ENCODE data around the gene MTREX.

The MTREX gene

GRCh38 chr5:55385846-55386245 lies 78.1 kb downstream of the MTREX start:
- DNase-seq = no peak

DNA sequence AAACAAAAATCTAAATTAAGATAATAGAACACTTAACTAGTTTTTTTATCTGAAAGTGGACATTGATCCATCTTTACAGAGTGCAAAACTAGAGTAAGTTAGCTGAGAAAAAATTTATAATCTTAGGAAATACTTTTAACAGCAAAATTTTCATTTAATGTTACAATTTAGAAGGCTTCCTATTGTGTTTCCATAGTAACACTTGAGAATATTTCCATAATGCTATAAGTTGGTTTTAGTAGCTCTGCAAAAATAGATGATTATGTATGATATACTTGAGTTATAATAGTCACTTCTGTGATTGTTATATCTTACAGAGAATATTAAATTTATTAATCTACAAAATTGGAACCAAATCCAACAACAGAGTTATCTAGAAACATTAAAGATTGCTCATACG lies 78.6 kb downstream of the MTREX start:
- DNase-seq = no peak

GRCh38 chr5:55387865-55388264 lies 80.1 kb downstream of the MTREX start:
- DNase-seq = no peak

- DNase-seq = no peak
Measured at GRCh38 chr5:55391707-55392106, 83.9 kb downstream of the MTREX start.

DNA sequence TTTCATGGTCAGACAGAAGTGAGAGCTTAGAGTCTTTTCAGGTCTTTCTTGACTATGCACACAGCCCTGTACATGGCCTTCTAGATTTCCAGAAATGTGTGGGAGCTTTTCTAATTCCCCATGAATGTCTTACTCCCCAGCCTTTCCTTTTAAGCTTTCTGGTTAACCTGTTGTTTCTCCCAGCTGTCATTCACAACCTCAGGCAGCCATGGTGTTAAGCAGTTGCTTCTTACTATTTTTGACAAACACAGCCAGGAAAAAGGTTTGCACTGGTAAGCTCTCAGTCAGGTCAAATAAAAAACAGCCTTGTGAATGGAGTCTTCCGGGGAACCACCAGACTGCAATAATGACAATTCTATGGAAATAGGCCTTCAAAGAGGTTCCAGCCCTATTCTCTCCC lies 84.9 kb downstream of the MTREX start:
- DNase-seq = no peak

GRCh38 chr5:55393501-55394175 lies 85.8 kb downstream of the MTREX start:
- DNase-seq = no peak

GRCh38 chr5:55402199-55402598 lies 94.4 kb downstream of the MTREX start:
- DNase-seq = no peak

DNA sequence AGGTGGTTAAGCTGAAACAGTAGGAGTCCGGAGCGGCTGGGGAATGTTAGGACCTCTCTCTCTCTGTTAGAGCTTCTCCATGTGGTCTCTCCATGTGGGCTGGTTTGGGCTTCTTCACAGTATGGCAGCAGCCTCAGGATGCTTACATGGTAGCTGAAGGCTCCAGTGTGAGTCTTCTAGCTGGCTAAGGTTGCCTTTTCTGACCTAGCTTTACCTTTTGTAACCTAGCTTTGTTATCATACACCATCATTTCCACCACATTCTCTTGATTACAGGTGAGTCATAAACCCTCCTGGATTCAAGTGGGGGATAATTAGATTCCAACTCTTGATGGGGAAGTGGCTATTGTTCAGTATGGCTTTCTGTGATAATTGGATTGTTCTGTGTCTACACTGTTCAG lies 98.5 kb downstream of the MTREX start:
- no peak for DNase-seq

DNA sequence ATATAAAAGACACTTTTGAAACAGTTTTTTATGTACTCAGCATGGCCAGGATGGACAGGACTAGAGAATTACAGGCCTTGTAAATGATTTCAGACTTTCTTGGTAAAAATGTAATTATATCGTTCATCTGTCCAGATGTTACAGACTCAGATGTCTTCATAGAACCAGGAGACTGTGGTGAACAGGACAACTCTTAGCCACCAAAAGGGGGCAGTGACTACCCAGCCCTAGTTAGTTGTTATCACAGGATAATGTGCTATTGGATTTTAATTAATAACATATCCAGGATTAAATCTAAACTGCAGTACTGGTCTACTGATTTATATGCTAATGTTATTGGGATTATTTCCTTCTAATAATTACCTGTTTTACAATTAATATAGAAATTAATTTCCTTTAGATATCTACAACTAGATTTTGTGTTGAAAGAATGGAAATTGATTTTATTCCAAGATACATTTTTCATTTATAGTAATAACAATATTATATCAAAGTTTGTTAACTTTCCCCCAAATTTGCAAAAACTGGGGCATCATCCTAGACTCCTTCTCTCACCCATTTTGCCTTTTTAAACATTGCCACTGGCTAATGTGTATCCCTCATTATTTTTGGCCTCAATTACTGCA lies 99.4 kb downstream of the MTREX start:
- peak; percentile 65 for DNase-seq

- no peak for DNase-seq
Measured at GRCh38 chr5:55407984-55408383, 100.2 kb downstream of the MTREX start.

GRCh38 chr5:55409775-55410174 lies 102.0 kb downstream of the MTREX start:
- no peak for DNase-seq

GRCh38 chr5:55410845-55411244 lies 103.1 kb downstream of the MTREX start:
- DNase-seq = no peak

- peak; percentile 28 for DNase-seq
Measured at GRCh38 chr5:55411876-55412275, 104.1 kb downstream of the MTREX start.

GRCh38 chr5:55413644-55414043 lies 105.9 kb downstream of the MTREX start:
- no peak for DNase-seq

DNA sequence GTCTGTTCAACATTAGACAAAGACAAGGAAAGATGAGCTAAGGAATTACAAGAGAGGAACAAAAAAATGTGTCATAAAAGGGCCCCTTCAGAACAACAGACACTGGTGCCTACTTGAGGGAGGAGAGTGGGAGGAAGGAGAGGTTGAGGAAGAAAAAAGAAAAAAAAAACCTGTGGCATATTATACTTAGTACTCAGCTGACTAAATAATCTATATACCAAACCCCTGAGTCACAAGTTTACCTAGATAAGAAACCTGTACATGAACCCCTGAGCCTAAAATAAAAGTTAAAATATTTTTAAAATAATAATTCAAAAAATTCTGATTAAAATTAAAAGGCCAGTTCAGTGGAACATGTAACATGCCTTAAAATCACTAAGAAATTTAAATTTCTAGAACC lies 107.3 kb downstream of the MTREX start:
- no peak for DNase-seq

GRCh38 chr5:55416306-55416705 lies 108.5 kb downstream of the MTREX start:
- peak; percentile 58 for DNase-seq

GRCh38 chr5:55418994-55419968 lies 111.5 kb downstream of the MTREX start:
- DNase-seq = peak; percentile 94

- DNase-seq = no peak
Measured at GRCh38 chr5:55421074-55421529, 113.3 kb downstream of the MTREX start.

- DNase-seq = no peak
Measured at GRCh38 chr5:55426455-55426854, 118.7 kb downstream of the MTREX start.

- peak; percentile 75 for DNase-seq
Measured at GRCh38 chr5:55427157-55427556, 119.4 kb downstream of the MTREX start.

DNA sequence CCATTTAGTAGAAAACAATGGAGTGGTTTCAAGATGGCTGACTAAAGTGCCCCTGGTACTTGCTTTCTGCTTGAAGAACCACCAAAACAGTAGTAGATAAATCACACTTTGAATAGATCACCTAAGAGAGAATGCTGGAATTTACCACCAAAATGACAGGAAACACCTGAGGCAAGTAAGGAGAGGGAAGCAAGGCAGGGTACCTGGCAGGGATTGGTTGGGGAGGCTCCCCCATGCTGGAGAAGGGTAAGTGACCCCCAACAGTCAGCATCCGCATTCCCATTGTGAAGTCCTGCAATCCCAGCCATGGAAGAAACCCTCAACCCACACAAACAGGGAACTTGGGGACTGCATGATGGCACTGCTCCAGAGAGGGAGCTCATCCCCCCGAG lies 121.4 kb downstream of the MTREX start:
- no peak for DNase-seq

- no peak for DNase-seq
Measured at GRCh38 chr5:55429613-55430253, 121.9 kb downstream of the MTREX start.

- DNase-seq = no peak
Measured at GRCh38 chr5:55432549-55432948, 124.8 kb downstream of the MTREX start.
